Loucy (cell line): Measurements from ENCODE around the gene AGBL5.

Source experiments
- H2AFZ ChIP-seq: fragments of 200-600 bp; sonication (generic); 2 replicates; pipeline ENCODE4 v1.6.0; 2016; ENCODE audit warnings: antibody characterized with exemption, mild to moderate bottlenecking, low read length, moderate library complexity
- H3F3A ChIP-seq: fragments of 200-600 bp; 2 replicates; pipeline ENCODE4 v1.6.0; 2016; ENCODE audit warnings: antibody characterized with exemption, low read depth, mild to moderate bottlenecking
- H3K27me3 ChIP-seq: fragments of 200-600 bp; sonication (generic); 2 replicates; pipeline ENCODE4 v1.6.1; 2014; ENCODE audit warnings: low read length, mild to moderate bottlenecking; ENCODE audit not compliant: insufficient read depth, poor library complexity, severe bottlenecking
- H3K36me3 ChIP-seq: fragments of 200-600 bp; sonication (generic); 2 replicates; pipeline ENCODE4 v1.6.1; 2016; ENCODE audit warnings: low read length; ENCODE audit not compliant: insufficient read depth
- H3K4me1 ChIP-seq: fragments of 200-600 bp; sonication (generic); 2 replicates; pipeline ENCODE4 v1.5.1; 2014; ENCODE audit warnings: low read length, mild to moderate bottlenecking; ENCODE audit not compliant: insufficient read depth, poor library complexity, severe bottlenecking
- H3K4me2 ChIP-seq: fragments of 200-600 bp; sonication (generic); 2 replicates; pipeline ENCODE4 v1.6.0; 2014; ENCODE audit warnings: antibody characterized with exemption, low read length, low read depth, mild to moderate bottlenecking; ENCODE audit not compliant: poor library complexity, severe bottlenecking
- H3K4me3 ChIP-seq: fragments of 200-600 bp; sonication (generic); 2 replicates; pipeline ENCODE4 v1.5.1; 2014; ENCODE audit warnings: low read length, mild to moderate bottlenecking, mixed read lengths; ENCODE audit not compliant: poor library complexity, severe bottlenecking
- H3K79me2 ChIP-seq: fragments of 200-600 bp; sonication (generic); 2 replicates; pipeline ENCODE4 v1.6.1; 2014; ENCODE audit warnings: low read length; ENCODE audit not compliant: insufficient read depth
- H3K9ac ChIP-seq: fragments of 200-600 bp; sonication (generic); 2 replicates; pipeline ENCODE4 v1.6.0; 2014; ENCODE audit warnings: mild to moderate bottlenecking, low read depth, low read length, moderate library complexity; ENCODE audit not compliant: poor library complexity, severe bottlenecking
- H3K9me2 ChIP-seq: fragments of 200-600 bp; sonication (generic); replicated peaks from 2 replicates; pipeline ENCODE4 v1.6.1; 2016; ENCODE audit warnings: low read depth, low read length, mixed read lengths
- H3K9me3 ChIP-seq: fragments of 200-600 bp; sonication (generic); 2 replicates; pipeline ENCODE4 v1.6.1; 2014; ENCODE audit warnings: mild to moderate bottlenecking, antibody characterized with exemption, low read length, low read depth; ENCODE audit not compliant: insufficient read depth
- H4K20me1 ChIP-seq: fragments of 200-600 bp; sonication (generic); 2 replicates; pipeline ENCODE4 v1.6.0; 2014; ENCODE audit warnings: antibody characterized with exemption, low read length, mild to moderate bottlenecking; ENCODE audit not compliant: insufficient read depth, poor library complexity, severe bottlenecking
- EZH2phosphoT487 ChIP-seq: fragments of 200-600 bp; IDR thresholded peaks from 2 replicates; pipeline ENCODE4 v1.6.1; 2018; ENCODE audit warnings: antibody characterized with exemption, mild to moderate bottlenecking, moderate library complexity, borderline replicate concordance
- TF ChIP-seq, protein P1 (sequence below): fragments of 200-600 bp; sonication (generic); conservative IDR thresholded peaks from 2 replicates; pipeline ENCODE4 v1.5.1; 2014; ENCODE audit warnings: mild to moderate bottlenecking, antibody characterized with exemption, low read length

AGBL5 gene

DNA sequence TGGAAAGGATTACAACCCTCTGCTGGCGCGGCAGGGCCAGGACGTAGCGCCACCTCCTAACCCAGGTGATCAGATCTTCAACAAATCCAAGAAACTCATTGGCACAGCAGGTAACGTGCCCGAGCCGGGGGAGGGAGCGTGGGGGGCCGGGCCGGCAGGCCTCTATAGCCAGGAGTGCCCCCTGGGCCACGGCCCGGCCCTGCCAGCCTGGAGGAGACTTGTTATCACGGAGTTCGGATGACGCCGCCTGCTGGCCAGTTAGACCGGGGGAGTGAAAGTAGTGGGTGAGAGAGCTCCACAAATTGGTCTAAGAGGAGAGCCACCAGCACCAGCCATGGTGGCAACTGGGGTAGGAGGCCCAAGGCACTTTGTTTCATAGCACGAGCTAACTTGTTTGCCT is 27.3 kb upstream of the AGBL5 start:
- Histone ChIP-seq H3F3A (no peaks in the 10 kb centered on the region), H3K9me2 (no peaks in the 10 kb centered on the region), H3K27me3 (no peaks in the 10 kb centered on the region), H4K20me1 (no peaks in the 10 kb centered on the region), H3K79me2 (no peaks in the 10 kb centered on the region), H3K4me3 (no peak overlapping the region), H3K4me2 (no peak overlapping the region), H3K9me3 (no peaks in the 10 kb centered on the region), H3K36me3 (no peaks in the 10 kb centered on the region), H2AFZ (no peak overlapping the region), H3K9ac (no peak overlapping the region), H3K4me1 (no peaks in the 10 kb centered on the region)
- TF ChIP-seq EZH2phosphoT487 = no peak
- TF ChIP-seq, protein P1, sequence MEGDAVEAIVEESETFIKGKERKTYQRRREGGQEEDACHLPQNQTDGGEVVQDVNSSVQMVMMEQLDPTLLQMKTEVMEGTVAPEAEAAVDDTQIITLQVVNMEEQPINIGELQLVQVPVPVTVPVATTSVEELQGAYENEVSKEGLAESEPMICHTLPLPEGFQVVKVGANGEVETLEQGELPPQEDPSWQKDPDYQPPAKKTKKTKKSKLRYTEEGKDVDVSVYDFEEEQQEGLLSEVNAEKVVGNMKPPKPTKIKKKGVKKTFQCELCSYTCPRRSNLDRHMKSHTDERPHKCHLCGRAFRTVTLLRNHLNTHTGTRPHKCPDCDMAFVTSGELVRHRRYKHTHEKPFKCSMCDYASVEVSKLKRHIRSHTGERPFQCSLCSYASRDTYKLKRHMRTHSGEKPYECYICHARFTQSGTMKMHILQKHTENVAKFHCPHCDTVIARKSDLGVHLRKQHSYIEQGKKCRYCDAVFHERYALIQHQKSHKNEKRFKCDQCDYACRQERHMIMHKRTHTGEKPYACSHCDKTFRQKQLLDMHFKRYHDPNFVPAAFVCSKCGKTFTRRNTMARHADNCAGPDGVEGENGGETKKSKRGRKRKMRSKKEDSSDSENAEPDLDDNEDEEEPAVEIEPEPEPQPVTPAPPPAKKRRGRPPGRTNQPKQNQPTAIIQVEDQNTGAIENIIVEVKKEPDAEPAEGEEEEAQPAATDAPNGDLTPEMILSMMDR = no peak

DNA sequence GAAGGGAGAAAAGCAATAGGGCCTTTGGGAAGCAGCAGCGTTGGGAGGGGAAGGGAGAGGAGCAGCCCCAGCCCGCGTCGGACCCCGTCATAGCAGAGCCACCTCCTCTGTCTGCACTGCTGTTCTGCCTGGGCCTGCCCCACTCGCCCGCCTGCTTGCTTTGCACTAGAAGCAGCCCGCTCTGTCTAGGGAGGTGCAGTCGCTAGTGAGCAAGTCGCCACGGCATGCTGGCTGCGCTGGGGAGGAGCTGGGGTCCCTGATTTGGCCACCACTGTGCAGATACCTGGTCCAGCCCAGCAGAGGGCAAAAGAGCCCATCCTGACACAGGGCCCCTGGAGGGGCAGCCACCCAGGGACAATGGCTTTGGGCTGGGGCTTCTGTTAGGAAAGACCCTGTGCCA is 26.7 kb upstream of the AGBL5 start:
- Histone ChIP-seq H2AFZ (no peak overlapping the region), H3K4me3 (no peak overlapping the region), H3K79me2 (no peaks in the 10 kb centered on the region), H3K27me3 (no peaks in the 10 kb centered on the region), H4K20me1 (no peaks in the 10 kb centered on the region), H3K4me1 (peaks cover 3% of the 10 kb centered on the region), H3K9me3 (no peaks in the 10 kb centered on the region), H3K4me2 (no peak overlapping the region), H3K9ac (no peak overlapping the region), H3K36me3 (no peaks in the 10 kb centered on the region), H3K9me2 (no peaks in the 10 kb centered on the region), H3F3A (no peaks in the 10 kb centered on the region)
- TF ChIP-seq, protein P1 = peak; percentile 26; the same call in 1 of the 2 replicates
- TF ChIP-seq EZH2phosphoT487 = no peak

DNA sequence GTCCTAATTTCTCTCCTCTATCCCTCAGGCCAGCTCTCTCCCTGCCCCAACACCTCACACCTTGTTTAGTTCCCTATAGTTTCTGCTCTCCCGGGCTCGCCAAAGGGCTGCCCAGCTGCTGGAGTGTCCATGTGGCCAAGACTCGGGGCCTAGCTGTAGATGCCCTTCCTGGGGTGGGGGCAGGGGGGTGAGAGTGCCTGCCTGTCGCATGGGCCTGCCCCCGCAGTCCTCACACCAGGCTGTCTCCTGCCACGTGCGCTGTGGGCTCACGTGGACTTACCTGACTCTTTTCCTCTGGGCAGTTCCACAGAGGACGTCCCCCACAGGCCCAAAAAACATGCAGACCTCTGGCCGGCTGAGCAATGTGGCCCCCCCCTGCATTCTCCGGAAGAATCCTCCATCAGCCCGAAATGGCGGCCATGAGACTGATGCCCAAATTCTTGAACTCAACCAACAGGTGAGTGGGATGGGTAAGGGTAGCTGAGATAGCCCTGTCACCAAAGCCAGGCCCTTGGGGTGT is 26.1 kb upstream of the AGBL5 start:
- no peak for TF ChIP-seq EZH2phosphoT487
- TF ChIP-seq, protein P1 = no peak
- Histone ChIP-seq H3K4me2 (no peak overlapping the region), H3K27me3 (no peaks in the 10 kb centered on the region), H3K36me3 (no peaks in the 10 kb centered on the region), H3K4me1 (peaks cover 8% of the 10 kb centered on the region), H3K79me2 (no peaks in the 10 kb centered on the region), H3K9ac (no peak overlapping the region), H3F3A (no peaks in the 10 kb centered on the region), H3K9me2 (no peaks in the 10 kb centered on the region), H3K9me3 (no peaks in the 10 kb centered on the region), H2AFZ (no peak overlapping the region), H4K20me1 (no peaks in the 10 kb centered on the region), H3K4me3 (no peak overlapping the region)
